Measurements from ENCODE around the gene A4GALT. TPM values are rescaled to one million over a fixed set of nuclear protein-coding genes. Genes with fewer than 3 reads are reported as not detected.

The A4GALT gene
- total and polyA plus RNA-seq, 2 of the 13 experiments (the other 11 are each of a cell fraction or from before 2014, with no cell fraction given): 0.09 to 1.1 TPM

DNA sequence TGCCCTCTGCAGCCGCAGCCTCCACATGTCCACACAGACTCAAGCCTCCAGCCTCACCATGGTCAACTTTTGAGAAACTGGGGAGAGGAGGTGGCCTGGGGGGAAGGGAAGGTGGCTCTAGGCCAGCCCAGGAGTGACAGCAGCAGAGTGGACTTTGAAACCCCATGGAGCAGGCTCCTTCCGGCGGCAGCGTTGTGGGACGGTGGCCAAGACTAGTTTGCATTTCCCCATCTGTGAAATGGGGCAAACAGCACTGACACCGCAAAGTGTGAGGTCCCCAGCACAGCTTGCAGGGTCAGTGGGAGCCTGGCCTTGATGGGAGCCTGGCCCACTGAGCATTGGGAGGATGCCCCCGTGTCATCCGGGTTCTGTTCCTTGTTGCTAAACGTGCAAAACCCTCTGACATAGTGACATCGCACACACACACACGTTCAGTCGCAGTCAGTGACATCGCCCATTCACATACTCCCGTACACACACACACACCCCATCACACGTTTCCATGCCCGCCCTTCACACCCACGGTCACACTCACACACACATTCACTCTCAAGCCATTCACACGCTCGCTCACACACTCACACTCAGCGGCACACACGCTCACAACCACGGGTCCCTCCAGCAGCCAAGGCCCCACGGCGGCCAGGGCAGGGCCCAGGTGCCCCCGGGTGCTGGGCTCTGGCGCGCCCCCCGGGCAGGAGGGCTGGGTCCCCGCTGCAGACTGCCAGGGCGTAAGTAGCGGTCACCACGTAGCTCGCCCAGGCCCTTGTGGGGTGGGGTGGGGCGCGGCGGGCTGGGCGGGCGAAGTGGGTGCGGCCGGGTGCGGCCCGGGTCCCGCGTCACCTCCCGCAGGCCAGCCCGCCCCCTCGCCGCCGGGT is 72.1 kb downstream of the A4GALT start (continued):
- TF ChIP-seq ZBTB39 (CRISPR knock-in tag; IDR thresholded peaks at IDR 0.05) (0 out of 2 replicates have a peak, but pooled peaks have one; percentile 43), ZFY (CRISPR knock-in tag; IDR thresholded peaks at IDR 0.05) (peak; percentile 63; the same call in 1 of the 2 replicates), KDM1A (CRISPR knock-in tag; IDR thresholded peaks at IDR 0.05) (peak; percentile 96), MXI1 (IDR thresholded peaks at IDR 0.05; ENCODE audit: borderline replicate concordance, low read depth, low read length) (peak; percentile 70; the same call in 1 of the 3 replicates), NPAS2 (CRISPR knock-in tag; IDR thresholded peaks at IDR 0.05; ENCODE audit: borderline replicate concordance) (no peak), ZNF367 (CRISPR knock-in tag; IDR thresholded peaks at IDR 0.05; ENCODE audit: borderline replicate concordance) (0 out of 2 replicates have a peak, but pooled peaks have one; percentile 8), ZNF746 (CRISPR knock-in tag; IDR thresholded peaks at IDR 0.05) (peak; percentile 33; the same call in 1 of the 2 replicates), KLF13 (CRISPR knock-in tag; IDR thresholded peaks at IDR 0.05) (no peak), TAF1 (CRISPR knock-in tag; IDR thresholded peaks at IDR 0.05) (peak; percentile 71), KDM3A (CRISPR knock-in tag; IDR thresholded peaks at IDR 0.05; ENCODE audit: low read depth) (peak; percentile 79), ZNF234 (CRISPR knock-in tag; conservative IDR thresholded peaks at IDR 0.05) (peak; percentile 73; the same call in 1 of the 2 replicates), ZNF781 (CRISPR knock-in tag; IDR thresholded peaks at IDR 0.05; ENCODE audit: borderline replicate concordance, not compliant biosample characterization) (no peak), PLRG1 (conservative IDR thresholded peaks at IDR 0.05) (no peak), PCBP1 (IDR thresholded peaks at IDR 0.05; ENCODE audit: borderline replicate concordance, low read depth, low read length) (peak; percentile 90; the same call in 1 of the 2 replicates), ZNF768 (CRISPR knock-in tag; IDR thresholded peaks at IDR 0.05) (peak; percentile 76; the same call in 1 of the 2 replicates)
- TF ChIP-seq, protein P1, sequence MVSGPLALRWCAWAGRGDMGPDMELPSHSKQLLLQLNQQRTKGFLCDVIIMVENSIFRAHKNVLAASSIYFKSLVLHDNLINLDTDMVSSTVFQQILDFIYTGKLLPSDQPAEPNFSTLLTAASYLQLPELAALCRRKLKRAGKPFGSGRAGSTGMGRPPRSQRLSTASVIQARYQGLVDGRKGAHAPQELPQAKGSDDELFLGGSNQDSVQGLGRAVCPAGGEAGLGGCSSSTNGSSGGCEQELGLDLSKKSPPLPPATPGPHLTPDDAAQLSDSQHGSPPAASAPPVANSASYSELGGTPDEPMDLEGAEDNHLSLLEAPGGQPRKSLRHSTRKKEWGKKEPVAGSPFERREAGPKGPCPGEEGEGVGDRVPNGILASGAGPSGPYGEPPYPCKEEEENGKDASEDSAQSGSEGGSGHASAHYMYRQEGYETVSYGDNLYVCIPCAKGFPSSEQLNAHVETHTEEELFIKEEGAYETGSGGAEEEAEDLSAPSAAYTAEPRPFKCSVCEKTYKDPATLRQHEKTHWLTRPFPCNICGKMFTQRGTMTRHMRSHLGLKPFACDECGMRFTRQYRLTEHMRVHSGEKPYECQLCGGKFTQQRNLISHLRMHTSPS (CRISPR knock-in tag; IDR thresholded peaks at IDR 0.05; ENCODE audit: low read depth): peak; percentile 22; the same call in 1 of the 2 replicates
- TF ChIP-seq, protein P2, sequence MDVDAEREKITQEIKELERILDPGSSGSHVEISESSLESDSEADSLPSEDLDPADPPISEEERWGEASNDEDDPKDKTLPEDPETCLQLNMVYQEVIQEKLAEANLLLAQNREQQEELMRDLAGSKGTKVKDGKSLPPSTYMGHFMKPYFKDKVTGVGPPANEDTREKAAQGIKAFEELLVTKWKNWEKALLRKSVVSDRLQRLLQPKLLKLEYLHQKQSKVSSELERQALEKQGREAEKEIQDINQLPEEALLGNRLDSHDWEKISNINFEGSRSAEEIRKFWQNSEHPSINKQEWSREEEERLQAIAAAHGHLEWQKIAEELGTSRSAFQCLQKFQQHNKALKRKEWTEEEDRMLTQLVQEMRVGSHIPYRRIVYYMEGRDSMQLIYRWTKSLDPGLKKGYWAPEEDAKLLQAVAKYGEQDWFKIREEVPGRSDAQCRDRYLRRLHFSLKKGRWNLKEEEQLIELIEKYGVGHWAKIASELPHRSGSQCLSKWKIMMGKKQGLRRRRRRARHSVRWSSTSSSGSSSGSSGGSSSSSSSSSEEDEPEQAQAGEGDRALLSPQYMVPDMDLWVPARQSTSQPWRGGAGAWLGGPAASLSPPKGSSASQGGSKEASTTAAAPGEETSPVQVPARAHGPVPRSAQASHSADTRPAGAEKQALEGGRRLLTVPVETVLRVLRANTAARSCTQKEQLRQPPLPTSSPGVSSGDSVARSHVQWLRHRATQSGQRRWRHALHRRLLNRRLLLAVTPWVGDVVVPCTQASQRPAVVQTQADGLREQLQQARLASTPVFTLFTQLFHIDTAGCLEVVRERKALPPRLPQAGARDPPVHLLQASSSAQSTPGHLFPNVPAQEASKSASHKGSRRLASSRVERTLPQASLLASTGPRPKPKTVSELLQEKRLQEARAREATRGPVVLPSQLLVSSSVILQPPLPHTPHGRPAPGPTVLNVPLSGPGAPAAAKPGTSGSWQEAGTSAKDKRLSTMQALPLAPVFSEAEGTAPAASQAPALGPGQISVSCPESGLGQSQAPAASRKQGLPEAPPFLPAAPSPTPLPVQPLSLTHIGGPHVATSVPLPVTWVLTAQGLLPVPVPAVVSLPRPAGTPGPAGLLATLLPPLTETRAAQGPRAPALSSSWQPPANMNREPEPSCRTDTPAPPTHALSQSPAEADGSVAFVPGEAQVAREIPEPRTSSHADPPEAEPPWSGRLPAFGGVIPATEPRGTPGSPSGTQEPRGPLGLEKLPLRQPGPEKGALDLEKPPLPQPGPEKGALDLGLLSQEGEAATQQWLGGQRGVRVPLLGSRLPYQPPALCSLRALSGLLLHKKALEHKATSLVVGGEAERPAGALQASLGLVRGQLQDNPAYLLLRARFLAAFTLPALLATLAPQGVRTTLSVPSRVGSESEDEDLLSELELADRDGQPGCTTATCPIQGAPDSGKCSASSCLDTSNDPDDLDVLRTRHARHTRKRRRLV (CRISPR knock-in tag; IDR thresholded peaks at IDR 0.05): 0 out of 2 replicates have a peak, but pooled peaks have one; percentile 64
- TF ChIP-seq, protein P3, sequence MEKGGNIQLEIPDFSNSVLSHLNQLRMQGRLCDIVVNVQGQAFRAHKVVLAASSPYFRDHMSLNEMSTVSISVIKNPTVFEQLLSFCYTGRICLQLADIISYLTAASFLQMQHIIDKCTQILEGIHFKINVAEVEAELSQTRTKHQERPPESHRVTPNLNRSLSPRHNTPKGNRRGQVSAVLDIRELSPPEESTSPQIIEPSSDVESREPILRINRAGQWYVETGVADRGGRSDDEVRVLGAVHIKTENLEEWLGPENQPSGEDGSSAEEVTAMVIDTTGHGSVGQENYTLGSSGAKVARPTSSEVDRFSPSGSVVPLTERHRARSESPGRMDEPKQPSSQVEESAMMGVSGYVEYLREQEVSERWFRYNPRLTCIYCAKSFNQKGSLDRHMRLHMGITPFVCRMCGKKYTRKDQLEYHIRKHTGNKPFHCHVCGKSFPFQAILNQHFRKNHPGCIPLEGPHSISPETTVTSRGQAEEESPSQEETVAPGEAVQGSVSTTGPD (CRISPR knock-in tag; IDR thresholded peaks at IDR 0.05): no peak

Data from HepG2 (cell line).